Skin of body (tissue), 2 donors: Measurements from ENCODE around the gene EFTUD2. TPM values are rescaled to one million over a fixed set of nuclear protein-coding genes. Genes with fewer than 3 reads are reported as not detected.

ENCODE experiments used
- DNase-seq: peaks from one replicate; lab custom pipeline; 2025; lab: John Stamatoyannopoulos, UW
- total RNA-seq: library from RNA; depleted of rRNA; stranded (reverse); fragments of >200 nt; gene quantifications from one replicate; pipeline ENCODE4 v1.2.3, GENCODE V29; 2014

EFTUD2 gene
- total RNA-seq, 1 donor from 2014 or later = 68.9 TPM

GRCh38 chr17:44887971-44888954, 11.0 kb downstream of the EFTUD2 start:
- no peak for DNase-seq

- no peak for DNase-seq
Observed at GRCh38 chr17:44887016-44887415, 12.2 kb downstream of the EFTUD2 start.

- no peak for DNase-seq
Observed at GRCh38 chr17:44884941-44885340, 14.3 kb downstream of the EFTUD2 start.

GRCh38 chr17:44881145-44881544, 18.1 kb downstream of the EFTUD2 start:
- DNase-seq = no peak

GRCh38 chr17:44880062-44880461, 19.2 kb downstream of the EFTUD2 start:
- no peak for DNase-seq

- DNase-seq = no peak
Observed at GRCh38 chr17:44879376-44879775, 19.9 kb downstream of the EFTUD2 start.

GRCh38 chr17:44878627-44879221, 20.5 kb downstream of the EFTUD2 start:
- DNase-seq = peak; percentile 35

- DNase-seq = no peak
Observed at GRCh38 chr17:44877121-44877520, 22.1 kb downstream of the EFTUD2 start.

- DNase-seq = no peak
Observed at GRCh38 chr17:44875761-44876160, 23.5 kb downstream of the EFTUD2 start.

- no peak for DNase-seq
Observed at GRCh38 chr17:44872131-44872768, 27.0 kb downstream of the EFTUD2 start.

GRCh38 chr17:44871556-44871955, 27.7 kb downstream of the EFTUD2 start:
- DNase-seq = no peak

GRCh38 chr17:44867841-44868240, 31.4 kb downstream of the EFTUD2 start:
- DNase-seq = no peak

GRCh38 chr17:44865931-44866330, 33.3 kb downstream of the EFTUD2 start:
- DNase-seq = peak; percentile 74

GRCh38 chr17:44865231-44865660, 34.0 kb downstream of the EFTUD2 start:
- peak; percentile 44 for DNase-seq

GRCh38 chr17:44864831-44865230, 34.4 kb downstream of the EFTUD2 start:
- DNase-seq = no peak

- no peak for DNase-seq
Observed at GRCh38 chr17:44863061-44863918, 36.0 kb downstream of the EFTUD2 start.

- DNase-seq = no peak
Observed at GRCh38 chr17:44862278-44862914, 36.8 kb downstream of the EFTUD2 start.

GRCh38 chr17:44859701-44860100, 39.5 kb downstream of the EFTUD2 start:
- no peak for DNase-seq

- DNase-seq = no peak
Observed at GRCh38 chr17:44854192-44854591, 45.1 kb downstream of the EFTUD2 start.

GRCh38 chr17:44850612-44851011, 48.6 kb downstream of the EFTUD2 start:
- no peak for DNase-seq

- no peak for DNase-seq
Observed at GRCh38 chr17:44850025-44850424, 49.2 kb downstream of the EFTUD2 start.
